ENCODE measurements around the gene MUC2.

GRCh38 chr11:1116666-1117390 is 42.2 kb downstream of the MUC2 start:
- no peak for TF ChIP-seq POLR2A (IDR thresholded peaks at IDR 0.05)
- no peak for TF ChIP-seq CTCF (IDR thresholded peaks at IDR 0.05)
